DOHH2 (cell line): ENCODE measurements around the gene EPB41L1.

Experiments used
- H3F3A ChIP-seq: fragments of 200-600 bp; sonication (generic), shearing (Covaris generic); 2 replicates; pipeline ENCODE4 v1.6.0; 2016; ENCODE audit warnings: antibody characterized with exemption, mild to moderate bottlenecking; ENCODE audit not compliant: control insufficient read depth, insufficient read depth
- H3K27ac ChIP-seq: fragments of 200-600 bp; sonication (generic); 2 replicates; pipeline ENCODE4 v1.5.1; 2014; ENCODE audit warnings: low read depth, mild to moderate bottlenecking, low read length, moderate library complexity
- H3K27me3 ChIP-seq: fragments of 200-600 bp; sonication (generic); 2 replicates; pipeline ENCODE4 v1.6.1; 2014; ENCODE audit warnings: mild to moderate bottlenecking, low read length, mixed read lengths; ENCODE audit not compliant: control insufficient read depth
- H3K36me3 ChIP-seq: fragments of 200-600 bp; sonication (generic); 2 replicates; pipeline ENCODE4 v1.6.1; 2014; ENCODE audit warnings: mild to moderate bottlenecking, low read length, moderate library complexity, mixed read lengths; ENCODE audit not compliant: control insufficient read depth
- H3K4me1 ChIP-seq: fragments of 200-600 bp; sonication (generic); 2 replicates; pipeline ENCODE4 v1.6.1; 2014; ENCODE audit warnings: mild to moderate bottlenecking, low read length, mixed read lengths; ENCODE audit not compliant: control insufficient read depth
- H3K4me2 ChIP-seq: fragments of 200-600 bp; sonication (generic); 2 replicates; pipeline ENCODE4 v1.6.0; 2014; ENCODE audit warnings: mild to moderate bottlenecking, low read length, moderate library complexity
- H3K4me3 ChIP-seq: fragments of 200-600 bp; sonication (generic); 2 replicates; pipeline ENCODE4 v1.5.1; 2014; ENCODE audit warnings: mild to moderate bottlenecking, low read length, mixed read lengths
- H3K79me2 ChIP-seq: fragments of 200-600 bp; sonication (generic); 2 replicates; pipeline ENCODE4 v1.6.1; 2014; ENCODE audit warnings: mild to moderate bottlenecking, low read length, mixed read lengths; ENCODE audit not compliant: control insufficient read depth
- H3K9me2 ChIP-seq: fragments of 200-600 bp; sonication (generic); replicated peaks from 2 replicates; pipeline ENCODE4 v1.6.1; 2014; ENCODE audit warnings: mild to moderate bottlenecking, low read length, mixed read lengths; ENCODE audit not compliant: control insufficient read depth
- H3K9me3 ChIP-seq: fragments of 200-600 bp; sonication (generic); 2 replicates; pipeline ENCODE4 v1.6.1; 2014; ENCODE audit warnings: antibody characterized with exemption, low read length, mixed read lengths; ENCODE audit not compliant: control insufficient read depth, insufficient read depth
- H4K20me1 ChIP-seq: fragments of 200-600 bp; sonication (generic); 2 replicates; pipeline ENCODE4 v1.6.0; 2014; ENCODE audit warnings: low read depth, mild to moderate bottlenecking, antibody characterized with exemption, low read length, moderate library complexity; ENCODE audit not compliant: control insufficient read depth, insufficient read depth
- CTCF ChIP-seq: fragments of 200-600 bp; sonication (generic); IDR thresholded peaks from one replicate; pipeline ENCODE4 v1.5.1; 2014; ENCODE audit warnings: antibody characterized with exemption, mild to moderate bottlenecking, low read depth, low read length; ENCODE audit not compliant: poor library complexity, severe bottlenecking
- EZH2phosphoT487 ChIP-seq: fragments of 200-600 bp; sonication (generic); IDR thresholded peaks from 2 replicates; pipeline ENCODE4 v1.6.1; 2017; ENCODE audit warnings: borderline replicate concordance, mild to moderate bottlenecking, antibody characterized with exemption, low read length, moderate library complexity, mixed read lengths

Gene EPB41L1

DNA sequence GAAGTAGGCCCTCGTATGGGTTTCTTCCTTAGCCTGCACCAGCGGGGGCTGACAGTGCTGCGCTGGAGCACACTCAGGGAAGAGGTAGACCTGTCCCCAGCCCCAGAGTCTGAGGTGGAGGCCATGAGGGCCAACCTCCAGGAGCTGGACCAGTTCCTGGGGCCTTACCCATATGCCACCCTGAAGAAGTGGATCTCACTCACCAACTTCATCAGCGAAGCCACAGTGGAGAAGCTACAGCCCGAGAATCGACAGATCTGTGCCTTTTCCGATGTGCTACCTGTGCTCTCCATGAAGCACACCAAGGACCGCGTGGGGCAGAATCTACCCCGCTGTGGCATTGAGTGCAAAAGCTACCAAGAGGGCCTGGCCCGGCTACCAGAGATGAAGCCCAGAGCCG lies 85.5 kb downstream of the EPB41L1 start:
- H3K9me2 ChIP-seq, result no peaks in the 10 kb centered on the region
- H3K36me3 ChIP-seq, result peaks cover 30% of the 10 kb centered on the region
- no peaks in the 10 kb centered on the region; the same call in 1 of the 2 replicates for H3F3A ChIP-seq
- no peak overlapping the region for H3K27ac ChIP-seq
- peaks cover 15% of the 10 kb centered on the region for H3K4me1 ChIP-seq
- no peaks in the 10 kb centered on the region; the same call in 1 of the 2 replicates for H4K20me1 ChIP-seq
- no peak for TF ChIP-seq CTCF
- TF ChIP-seq EZH2phosphoT487, result no peak
- H3K4me3 ChIP-seq, result no peak overlapping the region
- no peaks in the 10 kb centered on the region for H3K9me3 ChIP-seq
- peaks cover 66% of the 10 kb centered on the region for H3K79me2 ChIP-seq
- no peaks in the 10 kb centered on the region for H3K27me3 ChIP-seq
- no peak overlapping the region for H3K4me2 ChIP-seq

GRCh38 chr20:36241678-36242077 lies 87.1 kb downstream of the EPB41L1 start:
- TF ChIP-seq EZH2phosphoT487, result no peak
- TF ChIP-seq CTCF, result no peak
- Histone ChIP-seq H3K9me2 (no peaks in the 10 kb centered on the region), H3K36me3 (peaks cover 42% of the 10 kb centered on the region), H3K27me3 (no peaks in the 10 kb centered on the region), H4K20me1 (no peaks in the 10 kb centered on the region; the same call in 1 of the 2 replicates), H3K9me3 (no peaks in the 10 kb centered on the region), H3K27ac (no peak overlapping the region), H3F3A (no peaks in the 10 kb centered on the region; the same call in 1 of the 2 replicates), H3K4me3 (no peak overlapping the region), H3K79me2 (peaks cover 57% of the 10 kb centered on the region), H3K4me2 (no peak overlapping the region), H3K4me1 (peaks cover 11% of the 10 kb centered on the region)

- Histone ChIP-seq H3F3A (no peaks in the 10 kb centered on the region; the same call in 1 of the 2 replicates), H3K36me3 (peaks cover 45% of the 10 kb centered on the region), H3K27ac (no peak overlapping the region), H3K4me1 (no peaks in the 10 kb centered on the region), H3K9me3 (no peaks in the 10 kb centered on the region), H3K4me2 (no peak overlapping the region), H3K79me2 (peaks cover 37% of the 10 kb centered on the region), H4K20me1 (no peaks in the 10 kb centered on the region), H3K9me2 (no peaks in the 10 kb centered on the region), H3K4me3 (no peak overlapping the region), H3K27me3 (no peaks in the 10 kb centered on the region)
- TF ChIP-seq EZH2phosphoT487, result no peak
- no peak for TF ChIP-seq CTCF
Observed at GRCh38 chr20:36243726-36244125, 89.2 kb downstream of the EPB41L1 start.

- Histone ChIP-seq H3K4me2 (no peak overlapping the region), H3K9me3 (no peaks in the 10 kb centered on the region), H3K27ac (no peak overlapping the region), H3K9me2 (no peaks in the 10 kb centered on the region), H3K36me3 (peaks cover 45% of the 10 kb centered on the region), H3K4me3 (no peak overlapping the region), H3K79me2 (peaks cover 12% of the 10 kb centered on the region), H4K20me1 (no peaks in the 10 kb centered on the region), H3F3A (no peaks in the 10 kb centered on the region), H3K4me1 (no peaks in the 10 kb centered on the region), H3K27me3 (no peaks in the 10 kb centered on the region)
- TF ChIP-seq CTCF, result no peak
- no peak for TF ChIP-seq EZH2phosphoT487
Observed at GRCh38 chr20:36246401-36246800, 91.9 kb downstream of the EPB41L1 start.
